Adrenal gland (tissue), 12 donors: ENCODE results near the gene GLT6D1. TPM values are rescaled to one million over a fixed set of nuclear protein-coding genes. Genes with fewer than 3 reads are reported as not detected.

Source experiments
- DNase-seq, 7 donors: peaks; one replicate each; pipeline ENCODE4 v3.0.0-alpha.2; 2019 to 2020
- H3K27ac ChIP-seq, 5 donors: fragments of 200-600 bp; sonication (generic) in 4 of 5; 1 replicate in 3 of 5; 2 replicates in 2 of 5; pipeline versions ENCODE4 v1.5.1 to v1.8.0; 2016 to 2020; ENCODE audit warnings: mild to moderate bottlenecking in 1 of 5
- H3K27me3 ChIP-seq: fragments of 200-600 bp; 2 replicates; pipeline ENCODE4 v1.8.0; 2021
- H3K36me3 ChIP-seq, 2 donors: fragments of 200-600 bp; replicated peaks in 1 of 2; 1 replicate in 1 of 2; 2 replicates in 1 of 2; pipeline versions ENCODE4 v1.5.1 to v1.8.0; 2018 to 2022
- H3K4me1 ChIP-seq, 2 donors: fragments of 200-600 bp; replicated peaks in 1 of 2; 1 replicate in 1 of 2; 2 replicates in 1 of 2; pipeline versions ENCODE4 v1.5.1 to v1.8.0; 2018 to 2021
- H3K4me3 ChIP-seq, 4 donors: fragments of 200-600 bp; sonication (generic) in 3 of 4; one replicate each; pipeline ENCODE4 v1.5.1; 2016 to 2018
- H3K9me3 ChIP-seq, 3 donors: fragments of 200-600 bp; sonication (generic) in 1 of 3; replicated peaks in 1 of 3; 1 replicate in 2 of 3; 2 replicates in 1 of 3; pipeline versions ENCODE4 v1.5.1 to v1.8.0; 2016 to 2021
- CTCF ChIP-seq, 6 experiments: fragments of 450-650 bp in 4 of 6; fragments of 200-600 bp in 2 of 6; sonication (generic) in 1 of 6; IDR thresholded peaks; 1 replicate in 5 of 6; 2 replicates in 1 of 6; pipeline versions ENCODE4 v1.5.1 to v1.8.0; 2016 to 2021; ENCODE audit warnings: antibody characterized with exemption in 6 of 6, mild to moderate bottlenecking in 2 of 6, moderate library complexity in 1 of 6
- POLR2A ChIP-seq, 2 donors: fragments of 450-650 bp; IDR thresholded peaks; one replicate each; pipeline ENCODE4 v1.6.1; 2017; ENCODE audit warnings: antibody characterized with exemption in 2 of 2, mild to moderate bottlenecking in 2 of 2, moderate library complexity in 1 of 2
- WGBS, 4 donors: extraction: QIAGEN DNeasy Blood & Tissue Kit in 2 of 4; methylation state at CpG; one replicate each; pipeline versions ENCODE4 v1.1.5 to v1.1.7; 2013 to 2017; 5-methylcytosine and 5-hydroxymethylcytosine counted together
- intact Hi-C, 2 donors: fragments of 100-400 bp; cut with DNase I; formaldehyde crosslinking; loops; one replicate each; pipeline versions ENCODE4 v1.14.1 to v1.15.0; 2022 to 2023
- polyA plus RNA-seq, 3 donors: library from polyadenylated mRNA; stranded (reverse); fragments of 200-250 nt in 2 of 3; fragments of 350-450 nt in 1 of 3; fragmentation: Illumina TruSeq in 1 of 3; extraction: RNeasy Lipid Tissue Mini Kit (QIAGEN cat#74804) in 1 of 3; gene quantifications; one replicate each; pipeline ENCODE4 v1.2.3, GENCODE V29; 2013 to 2014
- total RNA-seq, 9 donors: library from RNA; depleted of rRNA in 4 of 9; stranded (reverse); fragments of >200 nt in 4 of 9; fragments of 120-200 nt in 1 of 9; fragmentation: NEBNext Ultra II Directional in 1 of 9; extraction: Animal tissue kit (Norgen Biotek cat#: 25700) in 1 of 9; gene quantifications; one replicate each; pipeline versions ENCODE4 v1.1.0 to v1.2.4, GENCODE V29; 2013 to 2023
- donor health status: healthy with polysubstance abuse.
- donor health status: Bipolar disorder and iron deficiency.
- donor health status: DM: yes; HTN: yes; CAD: no.
- donor health status: DM: no; HTN: no; CAD: no.
- donor health status: DM: no; HTN: no; CAD: no.
- donor health status: DM: yes; HTN: yes; CAD: no.

GLT6D1 gene
- total and polyA plus RNA-seq, 12 donors, result not detected

DNA sequence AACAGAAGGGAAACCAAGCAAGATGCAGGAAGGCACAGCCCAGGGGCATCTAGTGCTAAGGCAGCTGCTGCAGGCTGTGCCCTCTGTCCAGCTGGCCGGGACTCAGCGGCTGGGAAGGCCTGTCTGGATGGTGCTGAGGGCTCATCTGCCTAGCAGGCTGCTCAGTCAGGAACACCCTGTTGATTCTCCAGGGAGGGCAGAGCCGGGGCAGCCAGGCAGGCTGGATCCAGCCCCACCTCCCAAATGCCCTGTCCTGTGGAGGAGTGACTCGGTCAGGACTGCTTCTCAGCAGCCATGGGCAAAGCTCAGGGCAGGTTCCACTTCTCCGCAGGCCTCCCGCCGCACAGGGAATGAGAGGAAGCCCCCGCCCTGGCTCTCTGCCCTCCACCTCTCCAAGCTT lies 16.0 kb upstream of the GLT6D1 start:
- DNase-seq, result no peak
- no peaks in the 10 kb centered on the region for H3K36me3 ChIP-seq
- H3K27ac ChIP-seq, result no peak overlapping the region
- H3K4me3 ChIP-seq, result no peak overlapping the region
- TF ChIP-seq POLR2A (IDR thresholded peaks at IDR 0.05), result no peak
- no peak for TF ChIP-seq CTCF (IDR thresholded peaks at IDR 0.05)
- no peaks in the 10 kb centered on the region for H3K9me3 ChIP-seq
- 71 to 91% (median 82%) methylated on average over 7 to 8 of the region's 8 CpGs for WGBS, 4 donors
- intact Hi-C loops, result no loop called here
- H3K27me3 ChIP-seq, result peaks cover 5% of the 10 kb centered on the region
- no peaks in the 10 kb centered on the region for H3K4me1 ChIP-seq

DNA sequence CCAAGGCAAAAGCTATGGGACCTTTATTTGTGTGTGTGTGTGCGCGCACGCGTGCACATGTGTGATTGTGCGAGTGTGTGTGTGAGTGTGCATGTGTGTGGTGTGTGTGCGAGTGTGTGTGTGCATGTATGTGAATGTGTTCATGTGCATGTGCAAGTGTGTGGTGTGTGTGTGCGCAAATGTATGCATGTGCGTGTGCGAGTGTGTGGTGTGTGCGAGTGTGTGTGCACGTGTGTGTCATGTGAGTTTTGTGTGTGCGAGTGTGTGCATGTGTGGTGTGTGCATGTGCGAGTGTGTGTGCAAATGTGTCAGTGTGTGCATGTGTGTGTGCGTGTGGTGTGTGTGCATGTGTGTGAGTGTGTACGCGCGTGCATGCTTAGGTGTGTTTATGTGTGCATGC lies 11.1 kb upstream of the GLT6D1 start:
- Histone ChIP-seq H3K4me3 (no peak overlapping the region), H3K4me1 (no peaks in the 10 kb centered on the region), H3K27me3 (peaks cover 5% of the 10 kb centered on the region), H3K36me3 (no peaks in the 10 kb centered on the region), H3K9me3 (peaks cover 0 to 27% (median 0%) of the 10 kb centered on the region in 3 donors), H3K27ac (no peak overlapping the region)
- 81 to 91% (median 88%) methylated on average over 17 of the region's 17 CpGs for WGBS, 4 donors
- intact Hi-C loops, result no loop called here
- TF ChIP-seq POLR2A (IDR thresholded peaks at IDR 0.05), result no peak
- no peak for TF ChIP-seq CTCF (IDR thresholded peaks at IDR 0.05)
- no peak for DNase-seq

DNA sequence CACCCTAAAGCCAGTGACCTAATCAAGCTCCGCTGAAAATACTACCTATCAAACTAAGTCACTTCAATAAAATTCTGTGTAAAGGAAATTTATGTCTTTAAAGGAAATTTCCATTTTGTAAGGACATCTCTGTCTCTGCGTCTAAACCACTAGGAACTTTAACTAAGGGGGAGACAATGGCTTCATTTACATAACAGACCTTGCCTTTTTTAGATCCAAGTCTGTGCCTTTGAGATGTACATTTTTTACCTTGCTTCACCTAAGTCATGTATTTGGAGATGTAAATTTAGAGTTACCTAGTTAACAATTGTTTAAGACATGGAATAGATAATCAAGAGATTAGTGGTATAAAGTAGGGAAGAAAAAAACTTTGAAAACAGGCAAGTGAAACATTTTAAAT lies 10.2 kb upstream of the GLT6D1 start:
- peaks cover 0 to 32% (median 0%) of the 10 kb centered on the region in 3 donors for H3K9me3 ChIP-seq
- WGBS, 4 donors, result 49 to 74% (median 67%) methylated on average over 2 of the region's 2 CpGs
- intact Hi-C loops, result no loop called here

More for the DNA sequence above, 10.2 kb upstream of the GLT6D1 start:
- Histone ChIP-seq H3K27ac (no peak overlapping the region), H3K4me1 (no peaks in the 10 kb centered on the region), H3K27me3 (peaks cover 5% of the 10 kb centered on the region), H3K4me3 (no peak overlapping the region), H3K36me3 (no peaks in the 10 kb centered on the region)
- no peak for TF ChIP-seq CTCF (IDR thresholded peaks at IDR 0.05)
- no peak for TF ChIP-seq POLR2A (IDR thresholded peaks at IDR 0.05)
- DNase-seq, result no peak
